Heart left ventricle (tissue), 13 donors: Measurements from ENCODE around the gene DCTD.

ENCODE experiments used
- POLR2A ChIP-seq, 2 donors: fragments of 450-650 bp; IDR thresholded peaks; one replicate each; pipeline ENCODE4 v1.6.1; 2017; ENCODE audit warnings: antibody characterized with exemption in 2 of 2, mild to moderate bottlenecking in 2 of 2, moderate library complexity in 2 of 2
- TF ChIP-seq, protein P1 (sequence below), 12 donors: fragments of 200-600 bp; sonication (generic) in 4 of 12; IDR thresholded peaks; one replicate each; pipeline versions ENCODE4 v1.5.0 to v1.8.0; 2018 to 2022; ENCODE audit warnings: antibody characterized with exemption in 12 of 12, mild to moderate bottlenecking in 5 of 12
- donor health status: ischemic (EF 13 %, LVEDD 7.1; RV severe dilation, severe dysfunction).
- donor health status: DM: no; HTN: yes; CAD: no.
- donor health status: DM: no; HTN: no; CAD: no.
- donor health status: ischemic (EF 25% LVEDD 6.9; RV normal size, moderate dysfunction).
- donor health status: ischemic (EF 25% LVEDD 5.7; RV mildly dilated, moderate dysfunction).
- donor health status: ischemic (EF 35%, LVEDD 5.7; RV mildly dilated, moderate dysfunction).
- donor health status: nonischemic (EF 11% LVEDD 7.7; RV severe dilation, severe dysfunction).
- donor health status: DM: yes; HTN: yes; CAD: no.
- donor health status: PGD.
- donor health status: ischemic (EF 29% LVEDD 5.4; RV normal size, mild dysfunction).
- donor health status: nonischemic (EF 23%, LVEDD 6.1; RV moderate dilation, normal function).

DNA sequence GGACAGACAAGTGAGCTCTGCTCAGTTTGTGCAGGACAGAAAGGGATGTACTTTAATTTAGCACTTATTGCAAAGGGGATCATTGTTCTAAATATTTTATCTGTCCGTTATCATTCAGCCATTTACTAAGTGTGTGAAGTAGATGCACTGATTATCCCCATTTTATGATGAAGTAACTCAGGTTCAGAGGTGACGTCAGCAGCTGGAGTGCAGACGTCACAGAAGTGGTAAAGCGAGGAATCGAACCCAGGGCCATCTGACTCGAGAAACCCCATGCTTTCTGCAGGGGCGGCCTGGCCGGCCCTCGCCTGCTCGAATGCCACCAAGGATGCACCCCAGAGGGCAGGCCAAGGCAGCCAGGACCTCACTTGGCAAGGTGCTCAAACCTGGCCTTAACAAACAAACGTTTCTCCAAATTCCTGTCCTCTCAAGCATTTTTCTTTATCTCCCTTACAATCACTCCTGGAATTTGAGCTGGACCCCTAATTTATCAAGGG lies 75.0 kb downstream of the DCTD start:
- TF ChIP-seq, protein P1, sequence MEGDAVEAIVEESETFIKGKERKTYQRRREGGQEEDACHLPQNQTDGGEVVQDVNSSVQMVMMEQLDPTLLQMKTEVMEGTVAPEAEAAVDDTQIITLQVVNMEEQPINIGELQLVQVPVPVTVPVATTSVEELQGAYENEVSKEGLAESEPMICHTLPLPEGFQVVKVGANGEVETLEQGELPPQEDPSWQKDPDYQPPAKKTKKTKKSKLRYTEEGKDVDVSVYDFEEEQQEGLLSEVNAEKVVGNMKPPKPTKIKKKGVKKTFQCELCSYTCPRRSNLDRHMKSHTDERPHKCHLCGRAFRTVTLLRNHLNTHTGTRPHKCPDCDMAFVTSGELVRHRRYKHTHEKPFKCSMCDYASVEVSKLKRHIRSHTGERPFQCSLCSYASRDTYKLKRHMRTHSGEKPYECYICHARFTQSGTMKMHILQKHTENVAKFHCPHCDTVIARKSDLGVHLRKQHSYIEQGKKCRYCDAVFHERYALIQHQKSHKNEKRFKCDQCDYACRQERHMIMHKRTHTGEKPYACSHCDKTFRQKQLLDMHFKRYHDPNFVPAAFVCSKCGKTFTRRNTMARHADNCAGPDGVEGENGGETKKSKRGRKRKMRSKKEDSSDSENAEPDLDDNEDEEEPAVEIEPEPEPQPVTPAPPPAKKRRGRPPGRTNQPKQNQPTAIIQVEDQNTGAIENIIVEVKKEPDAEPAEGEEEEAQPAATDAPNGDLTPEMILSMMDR (IDR thresholded peaks at IDR 0.05) = no peak
- TF ChIP-seq POLR2A (IDR thresholded peaks at IDR 0.05) = no peak
